ENCODE data around the gene CCDC30. TPM values are rescaled to one million over a fixed set of nuclear protein-coding genes. Genes with fewer than 3 reads are reported as not detected.

The CCDC30 gene
- total RNA-seq, 8 experiments from 2014 or later = 1.7 to 33.4 (median 10.9) TPM

GRCh38 chr1:42690477-42691156, 227.5 kb downstream of the CCDC30 start:
- no peak overlapping the region for H3K27ac ChIP-seq
- in situ Hi-C loops (cut with MboI; ENCODE audit: low pct_unique_long_range_greater_than_20kb in 2 of 9, low sequenced_read_pairs in 9 of 9, unreplicated experiment in 9 of 9) = no loop called here
- WGBS, 10 experiments = 60 to 100% (median 80%) methylated on average over 1 of the region's 1 CpG; no CpG with 5 or more reads in 5 of the 10 experiments
- H3K4me3 ChIP-seq = no peak overlapping the region
- ATAC-seq (replicated peaks in 6 of 8) = peak in 3 of 8 experiments; percentile 10 to 33 (median 23)
- H3K4me1 ChIP-seq (replicated peaks in 1 of 2) = peaks cover 20 to 56% of the 10 kb centered on the region in 2 donors

GRCh38 chr1:42691157-42691498, 228.0 kb downstream of the CCDC30 start:
- Histone ChIP-seq H3K4me1 (replicated peaks in 1 of 2) (peaks cover 16 to 51% of the 10 kb centered on the region in 2 donors), H3K27ac (no peak overlapping the region), H3K4me3 (no peak overlapping the region)
- in situ Hi-C loops (cut with MboI; ENCODE audit: low pct_unique_long_range_greater_than_20kb in 2 of 9, low sequenced_read_pairs in 9 of 9, unreplicated experiment in 9 of 9) = no loop called here
- peak in 5 of 8 experiments; percentile 18 to 30 (median 24) for ATAC-seq (replicated peaks in 6 of 8)
- WGBS, 10 experiments = 54 to 90% (median 83%) methylated on average over 2 to 4 of the region's 4 CpGs; no CpG with 5 or more reads in 2 of the 10 experiments

- Histone ChIP-seq H3K4me1 (replicated peaks in 1 of 2) (peaks cover 11 to 44% of the 10 kb centered on the region in 2 donors), H3K4me3 (no peak overlapping the region), H3K27ac (no peak overlapping the region)
- peak in 1 of 8 experiments; percentile 33 for ATAC-seq (replicated peaks in 6 of 8)
- 20 to 100% (median 58%) methylated on average over 1 to 5 of the region's 5 CpGs for WGBS, 10 experiments
- in situ Hi-C loops (cut with MboI; ENCODE audit: low pct_unique_long_range_greater_than_20kb in 2 of 9, low sequenced_read_pairs in 9 of 9, unreplicated experiment in 9 of 9) = no loop called here
Observed at GRCh38 chr1:42692461-42692860, 229.4 kb downstream of the CCDC30 start.

GRCh38 chr1:42692911-42693310, 229.8 kb downstream of the CCDC30 start:
- no peak for ATAC-seq (replicated peaks in 6 of 8)
- Histone ChIP-seq H3K27ac (no peak overlapping the region), H3K4me1 (replicated peaks in 1 of 2) (peaks cover 11 to 41% of the 10 kb centered on the region in 2 donors), H3K4me3 (no peak overlapping the region)
- in situ Hi-C loops (cut with MboI; ENCODE audit: low pct_unique_long_range_greater_than_20kb in 2 of 9, low sequenced_read_pairs in 9 of 9, unreplicated experiment in 9 of 9) = no loop called here
- 86 to 100% (median 92%) methylated on average over 1 to 2 of the region's 2 CpGs; no CpG with 5 or more reads in 2 of the 10 experiments for WGBS, 10 experiments

GRCh38 chr1:42698081-42698813, 235.2 kb downstream of the CCDC30 start:
- WGBS, 10 experiments = 86 to 100% (median 97%) methylated on average over 1 to 4 of the region's 4 CpGs

GRCh38 chr1:42700006-42700405, 236.9 kb downstream of the CCDC30 start:
- ATAC-seq (replicated peaks in 6 of 8) = peak in 1 of 8 experiments; percentile 23

More at GRCh38 chr1:42698081-42698813, 235.2 kb downstream of the CCDC30 start:
- in situ Hi-C loops (cut with MboI; ENCODE audit: low pct_unique_long_range_greater_than_20kb in 2 of 9, low sequenced_read_pairs in 9 of 9, unreplicated experiment in 9 of 9) = no loop called here
- no peak for ATAC-seq (replicated peaks in 6 of 8)
- H3K27ac ChIP-seq = no peak overlapping the region
- no peak overlapping the region for H3K4me3 ChIP-seq
- H3K4me1 ChIP-seq (replicated peaks in 1 of 2) = no peaks in the 10 kb centered on the region

GRCh38 chr1:42703888-42704464, 240.9 kb downstream of the CCDC30 start:
- WGBS, 10 experiments = 88 to 100% (median 99%) methylated on average over 1 to 7 of the region's 7 CpGs
- in situ Hi-C loops (cut with MboI; ENCODE audit: low pct_unique_long_range_greater_than_20kb in 2 of 9, low sequenced_read_pairs in 9 of 9, unreplicated experiment in 9 of 9) = no loop called here
- no peak for ATAC-seq (replicated peaks in 6 of 8)
- Histone ChIP-seq H3K4me3 (no peak overlapping the region), H3K4me1 (replicated peaks in 1 of 2) (no peaks in the 10 kb centered on the region), H3K27ac (no peak overlapping the region)

More at GRCh38 chr1:42700006-42700405, 236.9 kb downstream of the CCDC30 start:
- Histone ChIP-seq H3K27ac (no peak overlapping the region), H3K4me3 (no peak overlapping the region), H3K4me1 (replicated peaks in 1 of 2) (no peaks in the 10 kb centered on the region)
- in situ Hi-C loops (cut with MboI; ENCODE audit: low pct_unique_long_range_greater_than_20kb in 2 of 9, low sequenced_read_pairs in 9 of 9, unreplicated experiment in 9 of 9) = no loop called here

Other genes with a start within 250 kb of the CCDC30 start
- 10 to 100 TPM; 17.8 to 42.4 (median 32.2) TPM for gene FOXJ3, start 128.1 kb upstream of the CCDC30 start, total RNA-seq
- 1 to 10 TPM in 5 of 8 experiments, under 1 TPM in 3; 0.14 to 8.6 (median 7.0) TPM for gene RIMKLA, start 82.5 kb upstream of the CCDC30 start, total RNA-seq
- 1 to 10 TPM in 5 of 8 experiments, under 1 TPM in 2, not detected in 1; 0.71 to 3.5 (median 1.5) TPM for gene ZMYND12, start 7.3 kb upstream of the CCDC30 start, total RNA-seq
- gene PPCS, start 6.7 kb upstream of the CCDC30 start, total RNA-seq = 10 to 100 TPM; 35.4 to 58.6 (median 52.3) TPM
- 10 to 100 TPM; 26.7 to 87.0 (median 59.4) TPM for gene PPIH, start 195.1 kb downstream of the CCDC30 start, total RNA-seq
- 1,000 to 10,000 TPM in 5 of 8 experiments, 100 to 1,000 TPM in 3; 743 to 1,979 (median 1,431) TPM for gene YBX1, start 219.1 kb downstream of the CCDC30 start, total RNA-seq

Data from motor neuron (in vitro differentiated cells).